Measurements from ENCODE around the gene CSTPP1. TPM values are rescaled to one million over a fixed set of nuclear protein-coding genes. Genes with fewer than 3 reads are reported as not detected.

CSTPP1 gene
- total RNA-seq, 6 experiments from 2014 or later: 19.4 to 29.2 (median 27.1) TPM

DNA sequence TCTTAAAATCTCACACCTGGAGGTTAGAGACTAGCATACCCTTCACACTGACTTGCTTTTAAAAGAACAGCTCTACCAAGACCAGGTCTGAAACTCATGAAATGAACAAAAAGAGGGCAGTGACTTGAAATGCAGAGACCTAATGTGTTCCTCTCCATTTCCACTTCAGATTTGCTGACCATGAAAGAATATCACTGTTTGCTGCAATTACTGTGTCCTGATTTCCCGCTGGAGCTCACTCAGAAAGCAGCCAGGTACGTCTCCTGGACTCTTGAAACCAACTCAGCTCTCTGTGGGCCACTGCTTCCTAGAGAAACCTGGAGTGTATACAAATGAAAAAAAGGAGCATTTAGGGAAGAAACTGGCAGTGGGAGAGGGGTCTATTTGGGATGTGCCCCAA is 200.9 kb downstream of the CSTPP1 start:
- H3K27me3 Mint-ChIP-seq (ENCODE audit: insufficient read depth): peaks cover 2% of the 10 kb centered on the region; the same call in 1 of the 2 replicates
- H3K36me3 Mint-ChIP-seq (ENCODE audit: low read depth): peaks cover 11% of the 10 kb centered on the region
- H3K27ac Mint-ChIP-seq: no peak overlapping the region
- no peak overlapping the region for H3K4me3 Mint-ChIP-seq
- H3K4me1 Mint-ChIP-seq (ENCODE audit: low read depth): peaks cover 4% of the 10 kb centered on the region
- no peak for DNase-seq
- H3K9me3 Mint-ChIP-seq: no peaks in the 10 kb centered on the region
- TF ChIP-seq, protein P1, sequence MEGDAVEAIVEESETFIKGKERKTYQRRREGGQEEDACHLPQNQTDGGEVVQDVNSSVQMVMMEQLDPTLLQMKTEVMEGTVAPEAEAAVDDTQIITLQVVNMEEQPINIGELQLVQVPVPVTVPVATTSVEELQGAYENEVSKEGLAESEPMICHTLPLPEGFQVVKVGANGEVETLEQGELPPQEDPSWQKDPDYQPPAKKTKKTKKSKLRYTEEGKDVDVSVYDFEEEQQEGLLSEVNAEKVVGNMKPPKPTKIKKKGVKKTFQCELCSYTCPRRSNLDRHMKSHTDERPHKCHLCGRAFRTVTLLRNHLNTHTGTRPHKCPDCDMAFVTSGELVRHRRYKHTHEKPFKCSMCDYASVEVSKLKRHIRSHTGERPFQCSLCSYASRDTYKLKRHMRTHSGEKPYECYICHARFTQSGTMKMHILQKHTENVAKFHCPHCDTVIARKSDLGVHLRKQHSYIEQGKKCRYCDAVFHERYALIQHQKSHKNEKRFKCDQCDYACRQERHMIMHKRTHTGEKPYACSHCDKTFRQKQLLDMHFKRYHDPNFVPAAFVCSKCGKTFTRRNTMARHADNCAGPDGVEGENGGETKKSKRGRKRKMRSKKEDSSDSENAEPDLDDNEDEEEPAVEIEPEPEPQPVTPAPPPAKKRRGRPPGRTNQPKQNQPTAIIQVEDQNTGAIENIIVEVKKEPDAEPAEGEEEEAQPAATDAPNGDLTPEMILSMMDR (IDR thresholded peaks at IDR 0.05): no peak

- TF ChIP-seq, protein P1 (IDR thresholded peaks at IDR 0.05): no peak
- Mint-ChIP-seq H3K36me3 (ENCODE audit: low read depth) (peaks cover 11% of the 10 kb centered on the region), H3K4me1 (ENCODE audit: low read depth) (peaks cover 21% of the 10 kb centered on the region), H3K4me3 (no peak overlapping the region), H3K27ac (no peak overlapping the region), H3K27me3 (ENCODE audit: insufficient read depth) (peaks cover 2% of the 10 kb centered on the region; the same call in 1 of the 2 replicates), H3K9me3 (no peaks in the 10 kb centered on the region)
- no peak for DNase-seq
Observed at GRCh38 chr11:47139878-47140277, 203.3 kb downstream of the CSTPP1 start.

DNA sequence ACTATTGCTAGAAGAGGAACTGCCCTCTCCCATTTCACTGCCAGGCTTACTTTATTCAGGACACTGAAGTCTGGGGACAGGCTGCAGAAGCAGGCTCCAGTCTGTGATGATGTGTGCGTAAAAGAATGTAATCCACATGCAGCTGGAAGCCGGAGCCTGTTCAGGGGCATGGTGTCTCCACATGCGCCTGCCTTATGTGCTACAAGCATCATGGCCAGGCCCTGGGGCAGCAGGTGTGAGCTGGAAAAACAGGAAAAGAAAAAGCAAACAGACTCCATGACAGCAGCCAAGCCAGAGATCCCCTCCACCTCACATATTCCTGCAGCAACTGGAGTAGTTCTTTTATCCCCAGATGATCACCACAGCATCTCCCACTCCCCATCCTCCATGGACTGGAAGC is 206.8 kb downstream of the CSTPP1 start:
- H3K4me3 Mint-ChIP-seq: peak overlapping the region; percentile 1; the same call in 1 of the 2 replicates
- no peaks in the 10 kb centered on the region for H3K9me3 Mint-ChIP-seq
- H3K36me3 Mint-ChIP-seq (ENCODE audit: low read depth): peaks cover under 1% of the 10 kb centered on the region
- H3K27ac Mint-ChIP-seq: peak overlapping the region; percentile 75
- no peaks in the 10 kb centered on the region for H3K27me3 Mint-ChIP-seq (ENCODE audit: insufficient read depth)
- H3K4me1 Mint-ChIP-seq (ENCODE audit: low read depth): peaks cover 21% of the 10 kb centered on the region
- peak; percentile 82 for DNase-seq
- TF ChIP-seq, protein P1 (IDR thresholded peaks at IDR 0.05): no peak

GRCh38 chr11:47144541-47144940 is 208.0 kb downstream of the CSTPP1 start:
- no peaks in the 10 kb centered on the region for H3K36me3 Mint-ChIP-seq (ENCODE audit: low read depth)
- peaks cover 21% of the 10 kb centered on the region for H3K4me1 Mint-ChIP-seq (ENCODE audit: low read depth)
- H3K4me3 Mint-ChIP-seq: no peak overlapping the region
- TF ChIP-seq, protein P1 (IDR thresholded peaks at IDR 0.05): no peak
- H3K27me3 Mint-ChIP-seq (ENCODE audit: insufficient read depth): no peaks in the 10 kb centered on the region
- no peak overlapping the region for H3K27ac Mint-ChIP-seq
- H3K9me3 Mint-ChIP-seq: no peaks in the 10 kb centered on the region
- DNase-seq: no peak

- DNase-seq: no peak
- H3K4me1 Mint-ChIP-seq (ENCODE audit: low read depth): peaks cover 19% of the 10 kb centered on the region
- no peak overlapping the region for H3K27ac Mint-ChIP-seq
- H3K27me3 Mint-ChIP-seq (ENCODE audit: insufficient read depth): peaks cover 2% of the 10 kb centered on the region; the same call in 1 of the 2 replicates
- no peak overlapping the region for H3K4me3 Mint-ChIP-seq
- H3K9me3 Mint-ChIP-seq: no peaks in the 10 kb centered on the region
- TF ChIP-seq, protein P1 (IDR thresholded peaks at IDR 0.05): no peak
- H3K36me3 Mint-ChIP-seq (ENCODE audit: low read depth): no peaks in the 10 kb centered on the region
Observed at GRCh38 chr11:47147250-47147649, 210.7 kb downstream of the CSTPP1 start.

GRCh38 chr11:47147681-47148080 is 211.1 kb downstream of the CSTPP1 start:
- peaks cover 15% of the 10 kb centered on the region for H3K4me1 Mint-ChIP-seq (ENCODE audit: low read depth)
- no peaks in the 10 kb centered on the region for H3K9me3 Mint-ChIP-seq
- H3K27me3 Mint-ChIP-seq (ENCODE audit: insufficient read depth): peaks cover 2% of the 10 kb centered on the region; the same call in 1 of the 2 replicates
- H3K4me3 Mint-ChIP-seq: no peak overlapping the region
- H3K36me3 Mint-ChIP-seq (ENCODE audit: low read depth): no peaks in the 10 kb centered on the region
- DNase-seq: no peak
- TF ChIP-seq, protein P1 (IDR thresholded peaks at IDR 0.05): no peak
- H3K27ac Mint-ChIP-seq: no peak overlapping the region
